HFFc6 (cell line): Measurements from ENCODE around the gene CSGALNACT2. TPM values are rescaled to one million over a fixed set of nuclear protein-coding genes. Genes with fewer than 3 reads are reported as not detected.

ENCODE experiments used
- DNase-seq: peaks from one replicate; pipeline ENCODE4 v3.0.0-alpha.2; 2018
- H3K27ac Mint-ChIP-seq: 2 replicates; pipeline ENCODE4 v1.8.0; 2020; ENCODE audit warnings: mild to moderate bottlenecking, mixed read lengths
- H3K27me3 Mint-ChIP-seq: 2 replicates; pipeline ENCODE4 v1.8.0; 2021; ENCODE audit warnings: mild to moderate bottlenecking, moderate library complexity, mixed read lengths; ENCODE audit not compliant: insufficient read depth
- H3K36me3 Mint-ChIP-seq: 2 replicates; pipeline ENCODE4 v1.8.0; 2021; ENCODE audit warnings: low read depth, mixed read lengths
- H3K4me1 Mint-ChIP-seq: 2 replicates; pipeline ENCODE4 v1.8.0; 2020; ENCODE audit warnings: low read depth, mixed read lengths
- H3K4me3 Mint-ChIP-seq: 2 replicates; pipeline ENCODE4 v1.8.0; 2020; ENCODE audit warnings: mild to moderate bottlenecking, moderate library complexity, mixed read lengths
- H3K9me3 Mint-ChIP-seq: 2 replicates; pipeline ENCODE4 v1.8.0; 2020; ENCODE audit warnings: mild to moderate bottlenecking, mixed read lengths
- CTCF ChIP-seq: fragments of 200-600 bp; sonication (generic); IDR thresholded peaks from 2 replicates; pipeline ENCODE4 v1.5.0; 2021; ENCODE audit warnings: antibody characterized with exemption, mild to moderate bottlenecking
- total RNA-seq, 6 experiments: library from RNA; stranded (reverse); fragmentation: NEBNext Ultra II Directional; extraction: Animal tissue kit (Norgen Biotek cat#: 25700); gene quantifications; 2 replicates in 1 of 6; 3 replicates in 5 of 6; pipeline ENCODE4 v1.2.3, GENCODE V29; 2021

The CSGALNACT2 gene
- total RNA-seq, 6 experiments from 2014 or later, result 18.0 to 20.8 (median 18.6) TPM

GRCh38 chr10:43214956-43215561 is 76.8 kb downstream of the CSGALNACT2 start:
- no peak for TF ChIP-seq CTCF
- Mint-ChIP-seq H3K27ac (no peak overlapping the region), H3K4me3 (no peak overlapping the region; the same call in 1 of the 2 replicates), H3K36me3 (no peaks in the 10 kb centered on the region), H3K9me3 (no peaks in the 10 kb centered on the region), H3K4me1 (peaks cover 6% of the 10 kb centered on the region; the same call in 1 of the 2 replicates), H3K27me3 (peaks cover 25% of the 10 kb centered on the region)
- no peak for DNase-seq

GRCh38 chr10:43215758-43216455 is 77.7 kb downstream of the CSGALNACT2 start:
- Mint-ChIP-seq H3K27ac (no peak overlapping the region), H3K4me1 (peaks cover 6% of the 10 kb centered on the region; the same call in 1 of the 2 replicates), H3K36me3 (no peaks in the 10 kb centered on the region), H3K4me3 (no peak overlapping the region), H3K9me3 (no peaks in the 10 kb centered on the region), H3K27me3 (peaks cover 25% of the 10 kb centered on the region)
- no peak for DNase-seq
- TF ChIP-seq CTCF, result no peak

GRCh38 chr10:43216931-43217562 is 78.8 kb downstream of the CSGALNACT2 start:
- TF ChIP-seq CTCF, result no peak

GRCh38 chr10:43217563-43218205 is 79.4 kb downstream of the CSGALNACT2 start:
- Mint-ChIP-seq H3K27ac (no peak overlapping the region), H3K27me3 (peaks cover 23% of the 10 kb centered on the region), H3K9me3 (no peaks in the 10 kb centered on the region), H3K4me1 (peaks cover 6% of the 10 kb centered on the region; the same call in 1 of the 2 replicates), H3K4me3 (no peak overlapping the region), H3K36me3 (no peaks in the 10 kb centered on the region)
- no peak for TF ChIP-seq CTCF
- no peak for DNase-seq

More at GRCh38 chr10:43216931-43217562, 78.8 kb downstream of the CSGALNACT2 start:
- peaks cover 23% of the 10 kb centered on the region for H3K27me3 Mint-ChIP-seq
- no peak for DNase-seq
- no peaks in the 10 kb centered on the region for H3K36me3 Mint-ChIP-seq
- no peak overlapping the region for H3K4me3 Mint-ChIP-seq
- H3K4me1 Mint-ChIP-seq, result peaks cover 6% of the 10 kb centered on the region; the same call in 1 of the 2 replicates
- H3K9me3 Mint-ChIP-seq, result no peaks in the 10 kb centered on the region
- no peak overlapping the region for H3K27ac Mint-ChIP-seq

GRCh38 chr10:43218206-43218950 is 80.1 kb downstream of the CSGALNACT2 start:
- peaks cover 23% of the 10 kb centered on the region for H3K27me3 Mint-ChIP-seq
- H3K4me1 Mint-ChIP-seq, result peaks cover 6% of the 10 kb centered on the region; the same call in 1 of the 2 replicates
- H3K4me3 Mint-ChIP-seq, result no peak overlapping the region
- H3K36me3 Mint-ChIP-seq, result no peaks in the 10 kb centered on the region
- DNase-seq, result no peak
- H3K9me3 Mint-ChIP-seq, result no peaks in the 10 kb centered on the region
- no peak for TF ChIP-seq CTCF
- no peak overlapping the region for H3K27ac Mint-ChIP-seq
